Thoracic aorta (tissue), 2 donors: ENCODE measurements around the gene HCST. TPM values are rescaled to one million over a fixed set of nuclear protein-coding genes. Genes with fewer than 3 reads are reported as not detected.

Experiments used
- ATAC-seq: fragments of 150-250 bp; one replicate; pipeline ENCODE4 v1.8.0; 2017; ENCODE audit warnings: low read depth; ENCODE audit not compliant: insufficient number of reproducible peaks, low FRiP score
- DNase-seq: peaks from one replicate; pipeline ENCODE4 v3.0.0-alpha.2; 2020; ENCODE audit warnings: low spot score
- H3K27ac ChIP-seq, 2 donors: fragments of 200-600 bp; sonication (generic); 1 replicate in 1 of 2; 2 replicates in 1 of 2; pipeline ENCODE4 v1.5.1; 2016; ENCODE audit warnings: mild to moderate bottlenecking in 2 of 2, moderate library complexity in 2 of 2
- H3K27me3 ChIP-seq: fragments of 200-600 bp; sonication (generic); replicated peaks from 2 replicates; pipeline ENCODE4 v1.6.0; 2016; ENCODE audit warnings: mild to moderate bottlenecking; ENCODE audit not compliant: insufficient read depth
- H3K36me3 ChIP-seq: fragments of 200-600 bp; sonication (generic); one replicate; pipeline ENCODE4 v1.5.1; 2016
- H3K4me1 ChIP-seq, 2 donors: fragments of 200-600 bp; sonication (generic); 1 replicate in 1 of 2; 2 replicates in 1 of 2; pipeline versions ENCODE4 v1.5.1 to v1.6.0; 2016; ENCODE audit warnings: low read depth in 2 of 2, mild to moderate bottlenecking in 1 of 2; ENCODE audit not compliant: control insufficient read depth in 1 of 2
- H3K4me3 ChIP-seq: fragments of 200-600 bp; sonication (generic); 2 replicates; pipeline ENCODE4 v1.5.1; 2016; ENCODE audit warnings: mild to moderate bottlenecking
- H3K9me3 ChIP-seq: fragments of 200-600 bp; sonication (generic); 2 replicates; pipeline ENCODE4 v1.5.1; 2016
- total RNA-seq, 2 donors: library from RNA; depleted of rRNA; stranded (reverse); fragments of >200 nt; gene quantifications; one replicate each; pipeline versions ENCODE4 v1.1.0 to v1.2.3, GENCODE V29; 2016
- TF ChIP-seq, protein P1 (sequence below): fragments of 200-600 bp; sonication (generic); IDR thresholded peaks from one replicate; pipeline ENCODE4 v1.5.1; 2019; ENCODE audit warnings: antibody characterized with exemption

Gene HCST
- total RNA-seq, 2 donors from 2014 or later = 4.5 to 13.2 TPM

DNA sequence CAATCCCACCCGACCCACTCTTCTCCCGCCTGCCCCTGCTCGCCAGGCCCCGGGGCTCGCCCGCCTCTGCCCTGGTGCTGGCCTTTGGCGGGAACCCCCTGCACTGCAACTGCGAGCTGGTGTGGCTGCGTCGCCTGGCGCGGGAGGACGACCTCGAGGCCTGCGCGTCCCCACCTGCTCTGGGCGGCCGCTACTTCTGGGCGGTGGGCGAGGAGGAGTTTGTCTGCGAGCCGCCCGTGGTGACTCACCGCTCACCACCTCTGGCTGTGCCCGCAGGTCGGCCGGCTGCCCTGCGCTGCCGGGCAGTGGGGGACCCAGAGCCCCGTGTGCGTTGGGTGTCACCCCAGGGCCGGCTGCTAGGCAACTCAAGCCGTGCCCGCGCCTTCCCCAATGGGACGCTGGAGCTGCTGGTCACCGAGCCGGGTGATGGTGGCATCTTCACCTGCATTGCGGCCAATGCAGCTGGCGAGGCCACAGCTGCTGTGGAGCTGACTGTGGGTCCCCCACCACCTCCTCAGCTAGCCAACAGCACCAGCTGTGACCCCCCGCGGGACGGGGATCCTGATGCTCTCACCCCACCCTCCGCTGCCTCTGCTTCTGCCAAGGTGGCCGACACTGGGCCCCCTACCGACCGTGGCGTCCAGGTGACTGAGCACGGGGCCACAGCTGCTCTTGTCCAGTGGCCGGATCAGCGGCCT lies 37.9 kb downstream of the HCST start:
- H3K36me3 ChIP-seq = peaks cover 3% of the 10 kb centered on the region
- no peak for DNase-seq

DNA sequence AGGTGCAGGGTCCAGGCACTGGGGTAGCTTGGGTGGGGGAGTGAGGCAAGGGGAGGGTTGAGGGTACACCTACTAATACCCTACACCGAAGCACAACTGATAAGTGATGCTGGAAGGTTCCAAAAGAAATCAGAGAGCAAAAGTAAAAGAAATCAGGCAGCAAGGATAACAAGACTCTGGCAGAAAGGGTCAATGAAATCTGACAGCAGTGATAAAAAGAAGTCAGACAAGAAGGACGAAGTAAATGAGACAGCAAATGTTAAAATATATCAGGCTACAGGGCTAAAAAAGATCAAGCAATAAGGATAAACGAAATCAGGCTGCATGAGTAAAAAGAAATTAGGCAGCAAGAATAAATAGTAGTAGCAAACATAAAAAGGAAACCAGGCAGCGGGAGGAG lies 38.5 kb downstream of the HCST start:
- Histone ChIP-seq H3K36me3 (peaks cover 3% of the 10 kb centered on the region), H3K4me1 (peaks cover 7 to 23% of the 10 kb centered on the region in 2 donors), H3K27me3 (no peaks in the 10 kb centered on the region), H3K27ac (no peak overlapping the region), H3K9me3 (no peaks in the 10 kb centered on the region), H3K4me3 (no peak overlapping the region)
- DNase-seq = no peak
- no peak for ATAC-seq
- TF ChIP-seq, protein P1, sequence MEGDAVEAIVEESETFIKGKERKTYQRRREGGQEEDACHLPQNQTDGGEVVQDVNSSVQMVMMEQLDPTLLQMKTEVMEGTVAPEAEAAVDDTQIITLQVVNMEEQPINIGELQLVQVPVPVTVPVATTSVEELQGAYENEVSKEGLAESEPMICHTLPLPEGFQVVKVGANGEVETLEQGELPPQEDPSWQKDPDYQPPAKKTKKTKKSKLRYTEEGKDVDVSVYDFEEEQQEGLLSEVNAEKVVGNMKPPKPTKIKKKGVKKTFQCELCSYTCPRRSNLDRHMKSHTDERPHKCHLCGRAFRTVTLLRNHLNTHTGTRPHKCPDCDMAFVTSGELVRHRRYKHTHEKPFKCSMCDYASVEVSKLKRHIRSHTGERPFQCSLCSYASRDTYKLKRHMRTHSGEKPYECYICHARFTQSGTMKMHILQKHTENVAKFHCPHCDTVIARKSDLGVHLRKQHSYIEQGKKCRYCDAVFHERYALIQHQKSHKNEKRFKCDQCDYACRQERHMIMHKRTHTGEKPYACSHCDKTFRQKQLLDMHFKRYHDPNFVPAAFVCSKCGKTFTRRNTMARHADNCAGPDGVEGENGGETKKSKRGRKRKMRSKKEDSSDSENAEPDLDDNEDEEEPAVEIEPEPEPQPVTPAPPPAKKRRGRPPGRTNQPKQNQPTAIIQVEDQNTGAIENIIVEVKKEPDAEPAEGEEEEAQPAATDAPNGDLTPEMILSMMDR = no peak

More for the DNA sequence above, 37.9 kb downstream of the HCST start:
- Histone ChIP-seq H3K27me3 (no peaks in the 10 kb centered on the region), H3K4me3 (no peak overlapping the region), H3K4me1 (peaks cover 11 to 30% of the 10 kb centered on the region in 2 donors), H3K27ac (no peak overlapping the region), H3K9me3 (no peaks in the 10 kb centered on the region)
- no peak for ATAC-seq
- TF ChIP-seq, protein P1 = no peak

DNA sequence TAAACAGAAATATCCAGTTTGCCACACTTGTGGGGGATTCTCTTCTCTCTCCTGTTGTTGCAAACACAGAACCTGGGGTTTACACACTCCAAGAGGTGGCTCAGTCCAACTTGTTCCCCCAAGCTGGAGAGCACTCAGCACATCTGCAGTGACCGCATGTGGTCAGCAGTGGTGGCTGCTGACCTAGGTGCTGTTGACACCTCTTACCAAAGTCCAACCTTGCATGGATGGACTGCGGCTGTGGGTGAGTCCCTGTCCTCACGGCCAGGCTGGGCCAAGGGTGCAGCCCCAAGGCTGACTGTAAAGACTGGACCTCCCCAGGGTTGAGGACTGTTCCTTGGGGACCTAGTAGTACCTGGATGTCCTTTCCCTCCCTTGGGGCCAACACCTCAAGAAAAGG lies 39.9 kb downstream of the HCST start:
- Histone ChIP-seq H3K27ac (no peak overlapping the region), H3K36me3 (peaks cover 3% of the 10 kb centered on the region), H3K4me1 (peaks cover 4 to 17% of the 10 kb centered on the region in 2 donors), H3K4me3 (no peak overlapping the region), H3K27me3 (no peaks in the 10 kb centered on the region), H3K9me3 (no peaks in the 10 kb centered on the region)
- DNase-seq (no peak), ATAC-seq (no peak)
- TF ChIP-seq, protein P1 = no peak

DNA sequence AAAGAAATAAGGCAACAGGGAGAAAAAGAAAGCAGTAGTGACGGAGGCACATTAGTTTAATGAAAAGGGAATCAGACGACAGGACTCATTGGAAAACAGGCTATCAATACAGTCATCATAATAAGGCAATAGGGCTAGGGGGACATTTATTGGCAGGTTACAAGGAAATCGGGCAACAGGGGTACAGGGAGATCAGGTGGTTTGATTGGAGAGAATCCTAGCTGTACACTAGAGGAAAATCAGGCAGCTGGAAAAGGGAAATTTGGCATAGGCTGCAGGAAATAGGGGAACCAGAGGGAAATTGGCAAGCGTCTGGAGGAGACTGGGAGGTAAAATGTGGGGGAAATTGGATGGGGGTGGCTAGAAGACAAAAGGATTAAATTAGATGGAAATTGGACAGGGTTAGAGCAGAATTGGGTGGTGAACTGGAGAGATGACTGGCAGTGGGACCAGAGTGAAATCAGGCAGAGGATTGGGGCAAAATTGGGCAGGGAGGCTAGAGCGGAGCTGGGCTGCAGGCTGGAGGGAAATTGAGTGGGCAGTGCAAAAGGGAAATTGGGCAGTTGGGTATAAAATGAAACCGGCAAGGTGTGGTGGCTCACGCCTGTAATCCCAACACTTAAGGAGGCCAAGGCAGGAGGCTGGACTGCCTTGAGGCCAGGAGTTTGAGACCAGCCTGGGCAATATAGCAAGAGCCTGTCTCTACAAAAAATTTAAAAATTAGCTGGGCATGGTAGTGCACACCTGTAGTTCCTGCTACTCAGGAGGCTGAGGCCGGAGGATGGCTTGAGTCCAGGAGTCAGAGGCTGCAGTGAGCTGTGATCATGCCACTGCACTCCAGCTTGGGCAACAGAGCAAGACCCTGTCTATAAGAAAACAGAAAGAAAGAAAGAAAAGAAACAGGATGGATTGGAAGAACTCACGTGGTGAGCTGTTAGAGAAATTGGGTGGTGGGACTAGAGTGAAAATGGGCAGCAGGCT lies 41.3 kb downstream of the HCST start:
- Histone ChIP-seq H3K4me3 (no peak overlapping the region), H3K4me1 (peaks cover 0 to 3% of the 10 kb centered on the region in 2 donors), H3K27ac (no peak overlapping the region), H3K36me3 (peaks cover 3% of the 10 kb centered on the region), H3K27me3 (no peaks in the 10 kb centered on the region), H3K9me3 (no peaks in the 10 kb centered on the region)
- TF ChIP-seq, protein P1 = no peak
- ATAC-seq = no peak
- no peak for DNase-seq

DNA sequence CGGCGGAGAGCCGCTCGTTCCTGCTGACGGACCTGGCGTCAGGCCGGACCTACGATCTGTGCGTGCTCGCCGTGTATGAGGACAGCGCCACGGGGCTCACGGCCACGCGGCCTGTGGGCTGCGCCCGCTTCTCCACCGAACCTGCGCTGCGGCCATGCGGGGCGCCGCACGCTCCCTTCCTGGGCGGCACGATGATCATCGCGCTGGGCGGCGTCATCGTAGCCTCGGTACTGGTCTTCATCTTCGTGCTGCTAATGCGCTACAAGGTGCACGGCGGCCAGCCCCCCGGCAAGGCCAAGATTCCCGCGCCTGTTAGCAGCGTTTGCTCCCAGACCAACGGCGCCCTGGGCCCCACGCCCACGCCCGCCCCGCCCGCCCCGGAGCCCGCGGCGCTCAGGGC lies 42.2 kb downstream of the HCST start:
- peaks cover 3% of the 10 kb centered on the region for H3K36me3 ChIP-seq
- H3K4me1 ChIP-seq = no peaks in the 10 kb centered on the region
- no peak overlapping the region for H3K27ac ChIP-seq
- DNase-seq (no peak), ATAC-seq (no peak)
- H3K9me3 ChIP-seq = no peaks in the 10 kb centered on the region
- TF ChIP-seq, protein P1 = no peak
- no peaks in the 10 kb centered on the region for H3K27me3 ChIP-seq
- H3K4me3 ChIP-seq = no peak overlapping the region
